HG02938 (cell line): Measurements from ENCODE around the gene UCP3.
A peak's percentile ranks its signal among the peaks of the same experiment; 100 is the strongest.

Experiments
- ATAC-seq: cut with Tn5 transposase; IDR thresholded peaks from one replicate; pipeline ENCODE4 v1.9.1; 2021; ENCODE audit warnings: mild to moderate bottlenecking, moderate library complexity; ENCODE audit not compliant: unreplicated experiment

UCP3 gene

GRCh38 chr11:73957654-73958361 is 51.1 kb downstream of the UCP3 start:
- no peak for ATAC-seq

- ATAC-seq: no peak
These were observed 51.8 kb downstream of the UCP3 start for GRCh38 chr11:73956876-73957653.

- ATAC-seq: no peak
These were observed 57.1 kb downstream of the UCP3 start for GRCh38 chr11:73951797-73952196.

GRCh38 chr11:73950869-73951710 is 57.8 kb downstream of the UCP3 start, which contains the start of gene DNAJB13:
TSS of gene DNAJB13 (plus strand) at chr11:73951026. CDS start at chr11:73951070, 44 bp downstream.
- peak; percentile 90 for ATAC-seq
